GM19467 (cell line): ENCODE measurements around the gene MARK3.

Experiments
- ATAC-seq: cut with Tn5 transposase; IDR thresholded peaks from one replicate; pipeline ENCODE4 v1.9.1; 2021; ENCODE audit warnings: mild to moderate bottlenecking, moderate library complexity; ENCODE audit not compliant: unreplicated experiment

The MARK3 gene

GRCh38 chr14:103393676-103394626 lies 8.7 kb downstream of the MARK3 start:
- no peak for ATAC-seq

- no peak for ATAC-seq
These were observed 10.0 kb downstream of the MARK3 start for GRCh38 chr14:103395244-103395643.

GRCh38 chr14:103396463-103396862 lies 11.2 kb downstream of the MARK3 start:
- no peak for ATAC-seq

- no peak for ATAC-seq
These were observed 13.4 kb downstream of the MARK3 start for GRCh38 chr14:103398427-103399195.

- ATAC-seq: no peak
These were observed 15.3 kb downstream of the MARK3 start for GRCh38 chr14:103400537-103400936.

GRCh38 chr14:103401223-103402214 lies 16.3 kb downstream of the MARK3 start:
- ATAC-seq: no peak

GRCh38 chr14:103402695-103403094 lies 17.5 kb downstream of the MARK3 start:
- ATAC-seq: no peak

GRCh38 chr14:103404032-103404918 lies 19.1 kb downstream of the MARK3 start:
- ATAC-seq: no peak

- no peak for ATAC-seq
These were observed 19.7 kb downstream of the MARK3 start for GRCh38 chr14:103404920-103405319.

- no peak for ATAC-seq
These were observed 23.4 kb downstream of the MARK3 start for GRCh38 chr14:103408491-103409155.

- ATAC-seq: no peak
These were observed 31.7 kb downstream of the MARK3 start for GRCh38 chr14:103416916-103417315.

- no peak for ATAC-seq
These were observed 33.2 kb downstream of the MARK3 start for GRCh38 chr14:103418481-103418818.

GRCh38 chr14:103421556-103421955 lies 36.3 kb downstream of the MARK3 start:
- ATAC-seq: no peak

GRCh38 chr14:103423050-103423461 lies 37.8 kb downstream of the MARK3 start:
- ATAC-seq: no peak

- ATAC-seq: no peak
These were observed 42.5 kb downstream of the MARK3 start for GRCh38 chr14:103427485-103428443.

- no peak for ATAC-seq
These were observed 43.7 kb downstream of the MARK3 start for GRCh38 chr14:103428723-103429556.

- no peak for ATAC-seq
These were observed 45.1 kb downstream of the MARK3 start for GRCh38 chr14:103430358-103430757.
